HEK293 (cell line): ENCODE measurements around the gene PITPNM3.

ENCODE experiments used
- CTCF ChIA-PET: fragments of 350-600 bp; formaldehyde crosslinking; extraction: SDS; loops from one replicate; lab custom pipeline; 2021; ENCODE audit warnings: antibody characterized with exemption; lab: Yijun Ruan, JAX
- POLR2A ChIA-PET: fragments of 300-600 bp; formaldehyde crosslinking; extraction: SDS; loops from one replicate; lab custom pipeline; 2020; ENCODE audit warnings: antibody characterized with exemption, inconsistent platforms; lab: Yijun Ruan, JAX
- H3K27ac ChIP-seq: fragments of 200-500 bp; sonication (Bioruptor generic); 2 replicates; pipeline ENCODE4 v1.5.1; 2014; ENCODE audit warnings: low read depth, low read length, control low read depth, inconsistent platforms; ENCODE audit errors: extremely low read depth
- H3K36me3 ChIP-seq, 2 experiments: fragments of 200-500 bp in 1 of 2; sonication (Bioruptor generic) in 1 of 2; 1 replicate in 1 of 2; 2 replicates in 1 of 2; pipeline ENCODE4 v1.5.1; 2014 to 2017; ENCODE audit warnings: inconsistent platforms in 2 of 2, low read length in 2 of 2; ENCODE audit not compliant: control insufficient read depth in 2 of 2, insufficient read depth in 1 of 2
- H3K4me1 ChIP-seq: fragments of 200-500 bp; sonication (Bioruptor generic); 2 replicates; pipeline ENCODE4 v1.5.1; 2014; ENCODE audit warnings: mild to moderate bottlenecking, low read length, inconsistent platforms; ENCODE audit not compliant: control insufficient read depth, insufficient read depth
- H3K4me3 ChIP-seq: 2 replicates; pipeline ENCODE4 v1.5.1; 2011; ENCODE audit warnings: low read depth, mild to moderate bottlenecking, control low read depth, low read length, moderate library complexity
- H3K9me3 ChIP-seq: fragments of 200-500 bp; sonication (Bioruptor generic); 2 replicates; pipeline ENCODE4 v1.5.1; 2014; ENCODE audit warnings: low read depth, low read length, inconsistent platforms; ENCODE audit not compliant: control insufficient read depth, insufficient read depth
- ATF2 ChIP-seq: fragments of 450-650 bp; formaldehyde crosslinking; IDR thresholded peaks from 2 replicates; pipeline ENCODE4 v1.5.1; 2016; ENCODE audit warnings: missing biosample characterization, missing genetic modification characterization, low read depth
- OSR2 ChIP-seq: fragments of 450-650 bp; formaldehyde crosslinking; IDR thresholded peaks from 2 replicates; pipeline ENCODE4 v1.5.1; 2016; ENCODE audit warnings: missing biosample characterization, missing genetic modification characterization
- PRDM1 ChIP-seq: fragments of 450-650 bp; formaldehyde crosslinking; IDR thresholded peaks from 2 replicates; pipeline ENCODE4; 2016; ENCODE audit warnings: missing biosample characterization, missing genetic modification characterization
- ZBTB20 ChIP-seq: fragments of 450-650 bp; formaldehyde crosslinking; IDR thresholded peaks from 2 replicates; pipeline ENCODE4 v1.5.1; 2016; ENCODE audit warnings: missing biosample characterization, missing genetic modification characterization
- ZNF114 ChIP-seq: fragments of 450-650 bp; formaldehyde crosslinking; IDR thresholded peaks from 2 replicates; pipeline ENCODE4 v1.5.0; 2017; ENCODE audit warnings: missing biosample characterization, missing genetic modification characterization
- ZNF138 ChIP-seq: fragments of 450-650 bp; formaldehyde crosslinking; IDR thresholded peaks from 2 replicates; pipeline ENCODE4 v1.5.1; 2016; ENCODE audit warnings: missing biosample characterization, missing genetic modification characterization, borderline replicate concordance
- ZNF335 ChIP-seq: fragments of 450-650 bp; formaldehyde crosslinking; conservative IDR thresholded peaks from 2 replicates; pipeline ENCODE4 v1.5.1; 2016; ENCODE audit warnings: missing biosample characterization, missing genetic modification characterization
- ZNF366 ChIP-seq: fragments of 450-650 bp; formaldehyde crosslinking; conservative IDR thresholded peaks from 2 replicates; pipeline ENCODE4 v1.5.1; 2016; ENCODE audit warnings: missing biosample characterization, missing genetic modification characterization
- ZNF391 ChIP-seq: fragments of 450-650 bp; formaldehyde crosslinking; IDR thresholded peaks from 2 replicates; pipeline ENCODE4 v1.5.1; 2016; ENCODE audit warnings: low read depth, missing biosample characterization, missing genetic modification characterization, borderline replicate concordance
- ZNF423 ChIP-seq: fragments of 450-650 bp; formaldehyde crosslinking; IDR thresholded peaks from 2 replicates; pipeline ENCODE4 v1.5.1; 2016; ENCODE audit warnings: missing biosample characterization, missing genetic modification characterization
- ZNF521 ChIP-seq: fragments of 450-650 bp; formaldehyde crosslinking; IDR thresholded peaks from 2 replicates; pipeline ENCODE4 v1.5.1; 2017; ENCODE audit warnings: missing biosample characterization, mild to moderate bottlenecking, missing genetic modification characterization
- ZNF621 ChIP-seq: fragments of 450-650 bp; formaldehyde crosslinking; IDR thresholded peaks from 2 replicates; pipeline ENCODE4 v1.5.1; 2017; ENCODE audit warnings: missing biosample characterization, missing genetic modification characterization
- ZNF626 ChIP-seq: fragments of 450-650 bp; sonication (Bioruptor Pico); formaldehyde crosslinking; IDR thresholded peaks from 2 replicates; pipeline ENCODE4 v1.5.1; 2018; ENCODE audit warnings: missing biosample characterization, missing genetic modification characterization, inconsistent platforms
- ZNF629 ChIP-seq: fragments of 450-650 bp; formaldehyde crosslinking; IDR thresholded peaks from 2 replicates; pipeline ENCODE4 v1.5.1; 2017; ENCODE audit warnings: missing biosample characterization, missing genetic modification characterization
- ZNF830 ChIP-seq: fragments of 450-650 bp; IDR thresholded peaks from 2 replicates; pipeline ENCODE4 v1.5.0; 2018; ENCODE audit warnings: missing biosample characterization, missing genetic modification characterization, low read depth, mild to moderate bottlenecking, moderate library complexity
- TF ChIP-seq, protein P1 (sequence below): fragments of 450-650 bp; formaldehyde crosslinking; IDR thresholded peaks from 2 replicates; pipeline ENCODE4 v1.5.1; 2016; ENCODE audit warnings: missing biosample characterization, missing genetic modification characterization
- TF ChIP-seq, protein P2 (sequence below): fragments of 450-650 bp; formaldehyde crosslinking; IDR thresholded peaks from 2 replicates; pipeline ENCODE4 v1.5.1; 2016; ENCODE audit warnings: missing biosample characterization, missing genetic modification characterization

The PITPNM3 gene

DNA sequence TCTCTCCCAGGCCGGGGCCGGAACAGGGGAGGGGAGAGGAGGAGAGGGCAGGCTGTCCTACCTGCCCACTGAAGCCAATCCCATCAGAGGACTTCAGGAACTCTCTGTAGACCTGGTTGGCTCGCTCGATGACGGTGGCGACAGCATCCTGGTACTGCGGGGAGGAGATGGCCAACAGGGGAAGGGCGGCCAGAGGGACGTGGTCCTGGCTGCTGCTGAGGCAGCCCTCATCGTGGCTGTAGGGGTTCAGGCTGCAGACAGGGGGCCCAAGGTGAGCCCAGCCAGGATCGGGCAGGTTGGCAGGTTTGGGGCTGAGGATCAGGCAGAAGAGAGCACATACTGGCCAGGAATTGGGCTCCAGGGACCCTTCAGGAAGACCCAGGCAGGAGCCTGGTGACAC lies 77.9 kb downstream of the PITPNM3 start:
- Histone ChIP-seq H3K27ac (no peak overlapping the region), H3K9me3 (no peaks in the 10 kb centered on the region), H3K4me1 (peaks cover 6% of the 10 kb centered on the region; the same call in 1 of the 2 replicates), H3K4me3 (no peak overlapping the region), H3K36me3 (no peaks in the 10 kb centered on the region)
- CTCF ChIA-PET: no interaction called here
- POLR2A ChIA-PET: no interaction called here
- TF ChIP-seq ZNF138 (tag by site-specific recombination) (no peak), OSR2 (no peak)

DNA sequence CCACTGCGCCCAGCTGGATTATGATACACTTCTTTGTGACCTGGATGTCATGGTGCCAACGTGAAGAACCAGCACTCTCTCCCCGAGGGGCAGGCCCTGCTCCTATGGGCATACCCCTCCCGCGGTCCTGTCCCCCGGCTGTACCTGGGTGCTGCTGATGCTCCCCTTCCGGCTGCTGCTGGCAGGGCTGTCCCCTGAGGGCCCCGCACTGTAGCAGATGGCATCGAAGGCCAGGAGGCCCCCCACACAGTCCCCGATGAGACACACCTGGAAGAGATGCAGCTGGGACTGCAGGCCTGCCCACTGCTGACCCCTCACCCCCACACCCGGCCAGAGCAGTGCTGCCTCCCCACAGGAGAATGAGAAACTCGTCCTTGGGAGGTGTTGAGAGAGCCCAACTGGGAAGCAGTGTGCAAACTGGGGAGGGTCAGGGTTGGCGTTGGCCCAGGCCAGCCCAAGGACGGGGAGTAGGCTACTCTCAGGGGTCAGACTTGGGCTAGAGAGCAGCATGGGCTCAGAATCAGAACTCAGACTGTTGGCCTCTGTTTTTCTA lies 78.4 kb downstream of the PITPNM3 start:
- Histone ChIP-seq H3K4me1 (peaks cover 6% of the 10 kb centered on the region; the same call in 1 of the 2 replicates), H3K27ac (no peak overlapping the region), H3K9me3 (no peaks in the 10 kb centered on the region), H3K36me3 (no peaks in the 10 kb centered on the region), H3K4me3 (no peak overlapping the region)
- POLR2A ChIA-PET: no interaction called here
- CTCF ChIA-PET: no interaction called here
- TF ChIP-seq, protein P1, sequence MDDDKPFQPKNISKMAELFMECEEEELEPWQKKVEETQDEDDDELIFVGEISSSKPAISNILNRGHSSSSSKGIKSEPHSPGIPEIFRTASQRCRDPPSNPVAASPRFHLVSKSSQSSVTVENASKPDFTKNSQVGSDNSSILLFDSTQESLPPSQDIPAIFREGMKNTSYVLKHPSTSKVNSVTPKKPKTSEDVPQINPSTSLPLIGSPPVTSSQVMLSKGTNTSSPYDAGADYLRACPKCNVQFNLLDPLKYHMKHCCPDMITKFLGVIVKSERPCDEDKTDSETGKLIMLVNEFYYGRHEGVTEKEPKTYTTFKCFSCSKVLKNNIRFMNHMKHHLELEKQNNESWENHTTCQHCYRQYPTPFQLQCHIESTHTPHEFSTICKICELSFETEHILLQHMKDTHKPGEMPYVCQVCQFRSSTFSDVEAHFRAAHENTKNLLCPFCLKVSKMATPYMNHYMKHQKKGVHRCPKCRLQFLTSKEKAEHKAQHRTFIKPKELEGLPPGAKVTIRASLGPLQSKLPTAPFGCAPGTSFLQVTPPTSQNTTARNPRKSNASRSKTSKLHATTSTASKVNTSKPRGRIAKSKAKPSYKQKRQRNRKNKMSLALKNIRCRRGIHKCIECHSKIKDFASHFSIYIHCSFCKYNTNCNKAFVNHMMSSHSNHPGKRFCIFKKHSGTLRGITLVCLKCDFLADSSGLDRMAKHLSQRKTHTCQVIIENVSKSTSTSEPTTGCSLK (tag by site-specific recombination): no peak
- no peak for TF ChIP-seq ZNF423 (tag by site-specific recombination)
- no peak for TF ChIP-seq ZNF629
- TF ChIP-seq ZNF621: no peak
- no peak for TF ChIP-seq ZNF335 (tag by site-specific recombination)

DNA sequence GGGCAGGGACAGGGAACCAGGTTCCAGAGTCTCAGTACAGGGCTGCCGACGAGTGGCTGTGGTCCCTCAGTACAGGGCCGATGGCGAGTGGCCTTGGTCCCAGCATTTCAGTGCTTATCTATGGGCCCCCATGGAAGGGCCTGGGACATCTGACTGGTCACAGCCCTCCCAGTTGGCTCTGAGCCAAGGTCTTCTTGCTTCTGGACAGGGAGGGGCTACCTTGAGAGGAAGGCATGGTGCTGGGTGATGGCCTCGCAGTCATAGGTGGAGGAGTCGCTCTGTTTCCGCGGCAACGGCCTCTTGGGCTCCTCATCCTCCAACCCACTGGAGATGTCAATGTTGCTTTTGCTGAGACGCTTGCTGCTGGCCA lies 79.6 kb downstream of the PITPNM3 start:
- H3K4me3 ChIP-seq: no peak overlapping the region
- H3K36me3 ChIP-seq: no peaks in the 10 kb centered on the region
- TF ChIP-seq, protein P2, sequence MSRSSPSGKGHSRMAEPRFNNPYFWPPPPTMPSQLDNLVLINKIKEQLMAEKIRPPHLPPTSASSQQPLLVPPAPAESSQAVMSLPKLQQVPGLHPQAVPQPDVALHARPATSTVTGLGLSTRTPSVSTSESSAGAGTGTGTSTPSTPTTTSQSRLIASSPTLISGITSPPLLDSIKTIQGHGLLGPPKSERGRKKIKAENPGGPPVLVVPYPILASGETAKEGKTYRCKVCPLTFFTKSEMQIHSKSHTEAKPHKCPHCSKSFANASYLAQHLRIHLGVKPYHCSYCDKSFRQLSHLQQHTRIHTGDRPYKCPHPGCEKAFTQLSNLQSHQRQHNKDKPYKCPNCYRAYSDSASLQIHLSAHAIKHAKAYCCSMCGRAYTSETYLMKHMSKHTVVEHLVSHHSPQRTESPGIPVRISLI (tag by site-specific recombination): no peak
- TF ChIP-seq ZBTB20 (tag by site-specific recombination) (no peak), ZNF830 (no peak), ZNF114 (tag by site-specific recombination) (no peak)
- H3K4me1 ChIP-seq: peaks cover 6% of the 10 kb centered on the region; the same call in 1 of the 2 replicates
- POLR2A ChIA-PET: no interaction called here
- H3K9me3 ChIP-seq: no peaks in the 10 kb centered on the region
- CTCF ChIA-PET: interaction anchor here (0.7 kb wide), 1 partner anchor 945 kb away, joined by 3 read pairs; no protein-coding TSS in a partner anchor
- no peak overlapping the region for H3K27ac ChIP-seq

GRCh38 chr17:6476076-6476809 lies 80.1 kb downstream of the PITPNM3 start:
- Histone ChIP-seq H3K27ac (no peak overlapping the region), H3K36me3 (no peaks in the 10 kb centered on the region), H3K4me3 (no peak overlapping the region), H3K4me1 (peaks cover 9% of the 10 kb centered on the region), H3K9me3 (no peaks in the 10 kb centered on the region)
- CTCF ChIA-PET: interaction anchor here (0.7 to 1.0 kb wide), 2 partner anchors 19 to 944 kb away, joined by 3 read pairs; no protein-coding TSS in a partner anchor
- TF ChIP-seq PRDM1: peak; percentile 48; the same call in 1 of the 2 replicates
- TF ChIP-seq ZNF521 (tag by site-specific recombination): no peak
- TF ChIP-seq ZNF366 (tag by site-specific recombination): peak; percentile 34; the same call in 1 of the 2 replicates
- TF ChIP-seq ZNF391 (tag by site-specific recombination): no peak
- TF ChIP-seq ZNF335 (tag by site-specific recombination): no peak
- peak; percentile 18; the same call in 1 of the 2 replicates for TF ChIP-seq ATF2
- no peak for TF ChIP-seq ZNF626
- POLR2A ChIA-PET: no interaction called here
